ENCODE data around the gene DMPK.

Gene DMPK, protein sequence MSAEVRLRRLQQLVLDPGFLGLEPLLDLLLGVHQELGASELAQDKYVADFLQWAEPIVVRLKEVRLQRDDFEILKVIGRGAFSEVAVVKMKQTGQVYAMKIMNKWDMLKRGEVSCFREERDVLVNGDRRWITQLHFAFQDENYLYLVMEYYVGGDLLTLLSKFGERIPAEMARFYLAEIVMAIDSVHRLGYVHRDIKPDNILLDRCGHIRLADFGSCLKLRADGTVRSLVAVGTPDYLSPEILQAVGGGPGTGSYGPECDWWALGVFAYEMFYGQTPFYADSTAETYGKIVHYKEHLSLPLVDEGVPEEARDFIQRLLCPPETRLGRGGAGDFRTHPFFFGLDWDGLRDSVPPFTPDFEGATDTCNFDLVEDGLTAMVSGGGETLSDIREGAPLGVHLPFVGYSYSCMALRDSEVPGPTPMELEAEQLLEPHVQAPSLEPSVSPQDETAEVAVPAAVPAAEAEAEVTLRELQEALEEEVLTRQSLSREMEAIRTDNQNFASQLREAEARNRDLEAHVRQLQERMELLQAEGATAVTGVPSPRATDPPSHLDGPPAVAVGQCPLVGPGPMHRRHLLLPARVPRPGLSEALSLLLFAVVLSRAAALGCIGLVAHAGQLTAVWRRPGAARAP

DNA sequence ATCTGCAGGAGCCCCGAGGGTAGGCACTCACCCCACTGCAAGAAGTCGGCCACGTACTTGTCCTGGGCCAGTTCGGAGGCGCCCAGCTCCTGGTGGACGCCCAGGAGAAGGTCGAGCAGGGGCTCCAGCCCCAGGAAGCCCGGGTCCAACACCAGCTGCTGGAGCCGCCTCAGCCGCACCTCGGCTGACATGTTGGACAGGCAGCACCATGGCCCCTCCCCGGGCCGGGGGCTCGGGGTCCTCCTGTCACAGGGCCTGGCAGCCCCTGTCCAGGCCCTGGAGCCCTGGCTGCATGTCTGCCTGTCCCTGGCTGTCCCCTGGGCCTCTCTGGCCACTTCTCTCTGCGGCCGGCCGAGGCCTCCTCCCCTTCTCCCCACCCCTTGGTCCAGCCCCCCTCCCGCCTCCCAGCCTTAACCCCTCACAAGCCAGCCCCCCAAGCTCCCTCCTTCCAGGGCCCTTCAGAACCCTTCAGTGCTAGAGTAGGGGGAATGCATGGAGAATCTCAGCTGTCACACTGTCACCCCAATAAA, at the start of gene DMPK:
TSS of gene DMPK (minus strand) at position 329 of the 530 bp plus-strand sequence. CDS start at position 191, 138 bp downstream.
- DNase-seq, result peak; percentile 74

DNA sequence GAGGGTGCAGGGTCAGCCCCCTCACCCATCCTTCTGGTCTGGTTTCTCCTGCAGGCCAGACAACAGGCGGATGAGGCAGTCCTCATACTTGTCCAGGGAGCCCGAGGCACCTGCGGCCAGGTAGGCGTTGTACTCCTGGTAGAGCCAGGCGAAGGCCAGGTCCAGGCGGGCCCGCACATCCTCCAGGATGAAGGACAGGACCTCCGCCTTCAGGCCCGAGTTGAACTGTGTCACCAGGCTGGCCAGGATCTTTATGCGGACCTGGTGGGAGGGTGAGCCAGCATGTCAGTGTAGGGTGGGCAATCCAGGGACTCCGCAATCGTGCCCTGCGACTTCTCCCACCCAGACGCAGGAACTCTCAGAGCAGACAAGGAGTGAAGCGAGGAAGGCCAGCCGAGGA, 46.7 kb upstream of the DMPK start:
- DNase-seq, result no peak

DNA sequence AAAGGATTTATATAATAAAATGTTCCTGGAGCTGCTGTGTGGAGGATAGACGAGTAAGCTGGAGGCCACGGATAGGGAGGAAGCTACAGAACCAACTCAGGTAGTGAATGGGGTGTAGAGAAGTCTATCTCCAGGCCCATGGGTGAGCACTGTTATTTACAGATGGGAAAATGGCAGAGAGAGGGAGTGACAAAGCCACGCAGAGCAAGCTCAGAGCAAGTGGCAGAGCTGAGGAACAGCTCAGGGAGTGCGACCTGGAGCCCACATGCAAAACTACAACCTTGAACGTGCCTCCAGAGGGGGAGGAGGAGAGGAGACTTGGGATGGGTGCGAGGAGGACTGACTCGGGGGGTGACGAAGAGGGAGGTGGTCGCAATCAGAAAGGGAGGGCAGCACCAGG, 46.2 kb upstream of the DMPK start:
- DNase-seq, result no peak

DNA sequence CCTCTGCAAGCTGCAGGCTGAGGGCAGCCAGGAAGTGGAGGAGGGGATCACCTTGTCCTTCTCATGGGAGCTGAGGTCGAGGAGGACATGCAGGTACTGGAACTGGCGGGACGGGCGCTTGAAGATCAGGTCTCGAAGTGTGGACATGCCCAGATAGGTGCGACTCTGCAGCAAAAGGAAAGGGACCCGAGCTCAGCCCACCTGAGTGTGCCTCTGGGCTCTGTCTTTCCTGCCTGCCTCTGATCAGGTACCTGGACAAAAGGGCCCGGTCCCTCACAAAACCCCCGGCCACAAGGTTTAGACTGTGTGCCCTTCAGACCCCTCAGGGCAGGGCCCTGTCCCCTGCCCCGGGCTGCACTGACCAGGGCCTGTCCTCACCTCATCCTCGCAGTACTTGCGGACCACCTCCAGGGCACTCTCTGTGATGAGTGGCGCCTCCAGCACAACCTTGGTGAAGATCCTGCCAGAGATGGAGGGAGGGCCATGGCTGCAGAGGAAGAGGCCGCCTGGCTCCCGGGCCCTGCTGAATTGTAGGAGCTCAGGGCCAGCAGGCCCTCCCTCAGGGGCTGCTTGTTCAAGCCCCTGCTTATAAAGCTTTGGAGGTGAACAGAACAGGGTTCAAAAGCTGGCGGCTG, 45.3 kb upstream of the DMPK start:
- no peak for DNase-seq

DNA sequence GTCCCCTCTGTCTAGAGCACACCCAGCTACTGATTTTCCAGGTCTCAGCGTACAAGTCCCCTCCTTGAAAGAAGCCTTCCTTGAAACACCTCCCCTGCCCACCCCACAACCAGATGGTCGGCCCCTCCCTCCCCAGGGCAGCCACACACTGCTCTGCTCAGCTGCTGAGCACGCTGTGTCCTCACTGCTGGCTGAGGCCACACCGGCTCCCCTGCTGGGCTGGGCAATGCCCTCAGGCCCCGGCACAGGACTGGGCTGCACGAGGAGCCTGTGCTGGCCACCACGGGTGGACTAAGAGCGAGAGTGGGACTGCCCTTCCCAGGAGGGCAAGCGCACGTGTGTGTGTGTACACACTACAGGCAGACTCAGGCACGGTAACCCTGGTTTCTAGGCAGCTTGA, 44.6 kb upstream of the DMPK start:
- DNase-seq, result no peak

DNA sequence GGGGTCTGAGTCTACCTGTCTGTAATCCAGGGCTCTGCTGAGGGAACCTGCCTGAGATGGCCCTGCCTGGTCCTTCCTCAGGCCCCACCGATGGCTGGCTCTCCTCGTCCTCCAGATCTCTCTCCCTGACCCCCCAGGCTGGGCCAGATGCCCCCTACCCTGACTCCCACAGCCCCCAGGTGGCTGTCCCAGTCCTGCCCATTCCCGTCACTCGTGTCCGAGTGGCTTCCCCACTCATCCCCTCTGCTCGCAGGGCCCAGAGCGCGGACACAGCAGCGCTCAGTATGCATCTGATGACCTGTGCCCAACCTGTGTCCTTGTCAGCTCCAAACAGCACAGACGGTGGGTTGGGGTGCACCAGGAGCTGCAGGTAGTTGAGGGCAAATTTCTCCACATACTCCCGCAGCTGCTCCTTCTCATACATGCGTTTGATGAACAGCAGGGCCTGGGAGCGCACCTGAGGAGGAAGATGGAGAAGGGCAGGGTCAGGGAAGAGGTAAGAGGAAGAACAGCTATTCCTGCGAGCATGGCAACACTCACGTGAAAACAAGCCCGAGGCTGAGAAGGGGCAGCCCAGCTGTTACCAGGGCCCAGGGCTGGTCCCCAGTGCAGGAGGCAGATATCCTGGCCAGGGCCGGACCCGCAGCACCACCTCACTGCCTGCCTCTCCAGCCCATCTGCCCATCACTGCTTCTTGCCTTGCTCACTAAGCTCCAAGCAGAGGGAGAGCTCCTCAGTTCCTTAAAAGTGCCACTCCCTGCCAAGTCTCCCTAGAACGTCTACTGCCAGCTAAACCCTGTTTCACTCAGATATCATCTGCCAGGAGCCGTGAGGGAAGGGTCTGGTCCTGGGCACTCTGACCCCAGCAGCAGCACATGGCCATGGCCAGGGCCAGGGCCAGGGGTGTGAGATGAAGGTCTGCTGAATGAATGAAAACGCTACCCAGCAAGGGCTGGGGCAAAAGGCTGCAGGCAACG, 43.9 kb upstream of the DMPK start:
- no peak for DNase-seq

DNA sequence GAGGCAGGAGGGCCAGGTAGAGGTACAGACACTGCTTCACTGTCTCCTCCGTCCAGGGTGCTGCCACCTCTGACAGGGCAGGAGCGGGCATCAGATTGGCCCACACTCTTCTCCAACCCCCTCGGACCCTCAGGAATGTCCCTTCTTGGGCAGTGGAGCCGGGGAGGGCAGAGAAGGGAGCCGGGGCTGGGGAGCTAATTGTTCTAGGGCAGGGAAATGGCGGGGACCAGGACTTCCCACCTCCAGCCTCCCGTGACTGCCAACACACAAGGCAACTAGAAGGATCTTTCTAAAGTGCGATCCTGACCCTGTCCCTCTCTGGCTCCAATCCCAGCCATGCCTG, 42.9 kb upstream of the DMPK start:
- DNase-seq, result no peak

DNA sequence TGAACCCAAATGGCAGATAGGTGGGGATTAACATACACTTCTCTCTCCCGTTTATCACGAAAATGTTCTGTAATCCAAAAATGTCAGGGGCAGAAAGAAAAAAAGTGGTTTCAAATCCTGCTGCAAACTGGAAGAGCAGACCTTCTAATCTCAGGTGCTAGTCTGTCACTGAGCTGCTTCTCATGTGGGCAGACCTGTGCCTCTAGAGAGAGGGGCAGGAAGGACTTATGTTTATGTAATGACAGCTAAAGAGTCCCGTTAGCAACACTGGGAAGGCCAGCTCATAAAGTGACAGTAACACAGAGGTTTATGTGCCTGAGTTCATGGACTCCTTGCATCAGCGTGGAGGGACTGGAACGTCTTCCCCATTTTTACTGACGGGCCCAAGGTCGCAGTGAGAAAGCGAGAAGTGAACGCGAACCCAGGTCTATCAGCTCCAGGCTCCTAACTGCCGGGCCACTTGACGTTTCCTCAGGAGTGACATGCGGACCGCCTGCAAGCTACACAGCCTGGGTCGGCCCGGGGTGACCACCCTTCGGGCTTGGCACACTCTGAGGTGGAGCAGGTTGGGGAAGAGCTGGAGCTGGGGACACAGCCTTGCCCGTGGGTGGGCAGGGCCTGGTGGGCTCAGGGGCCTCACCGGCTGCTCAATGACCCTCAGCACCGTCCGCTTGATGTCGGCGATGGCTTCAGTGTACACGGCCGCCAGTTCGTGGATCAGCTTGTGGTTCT, 42.4 kb upstream of the DMPK start:
- no peak for DNase-seq

DNA sequence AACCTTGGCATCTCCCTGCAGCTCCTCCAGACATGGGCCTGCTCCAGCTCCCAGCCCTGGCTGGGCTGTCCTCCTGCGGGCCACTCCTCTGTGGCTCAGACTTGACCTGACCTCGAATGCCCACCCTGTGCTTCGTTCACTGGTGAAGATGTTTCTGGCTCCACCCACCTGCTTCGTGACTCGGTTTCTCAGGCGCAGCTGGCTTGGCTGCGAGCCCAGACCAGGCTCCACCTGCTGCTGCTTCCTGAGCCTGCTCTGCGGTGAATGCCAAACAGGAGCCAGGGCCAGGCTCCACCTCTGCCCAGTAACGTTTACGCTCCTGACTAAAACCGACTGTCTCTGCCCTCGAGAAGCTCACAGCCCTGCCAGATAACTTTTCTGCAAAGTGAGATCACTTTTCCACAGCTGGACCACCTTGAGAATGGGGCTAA, 41.8 kb upstream of the DMPK start:
- DNase-seq, result no peak

DNA sequence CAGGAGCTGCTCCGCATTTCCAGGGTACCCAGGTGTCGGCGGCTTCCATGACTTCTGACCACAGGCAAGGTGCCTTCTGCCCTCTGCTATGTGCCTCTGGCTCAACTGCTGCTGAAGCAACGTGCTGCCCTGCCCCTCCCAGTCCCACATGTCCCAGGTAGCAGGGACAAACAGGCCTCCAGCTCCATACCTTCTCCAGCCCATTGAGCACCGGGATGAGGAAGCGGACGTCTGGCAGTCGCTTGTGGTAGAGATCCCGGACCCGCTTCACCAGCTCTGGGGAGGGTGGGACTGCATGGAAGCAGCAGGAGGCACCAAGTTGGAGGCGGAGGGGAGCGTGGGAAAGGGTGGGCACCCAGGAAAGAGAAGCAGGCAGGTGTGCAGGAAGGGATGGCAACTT, 40.9 kb upstream of the DMPK start:
- DNase-seq, result no peak

DNA sequence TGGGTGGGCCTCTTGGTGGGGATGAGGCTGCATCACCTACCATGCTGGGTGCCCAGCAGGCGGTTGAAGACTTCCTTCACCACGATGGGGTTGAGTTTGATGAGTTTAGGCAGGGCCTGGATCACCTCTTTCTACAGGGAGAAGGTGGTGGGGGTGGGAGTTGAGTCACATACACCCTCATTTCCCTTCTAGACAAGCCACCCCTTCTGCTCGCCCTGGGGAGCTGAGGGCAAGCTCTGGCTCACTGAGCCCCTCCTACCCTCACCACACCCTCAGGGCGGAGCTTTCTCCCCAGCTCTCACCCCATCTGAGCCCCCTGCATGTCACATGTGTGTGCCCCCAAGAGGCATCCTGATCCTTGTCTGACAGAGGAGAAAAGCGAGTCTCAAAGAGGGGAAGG, 40.4 kb upstream of the DMPK start:
- DNase-seq, result no peak

DNA sequence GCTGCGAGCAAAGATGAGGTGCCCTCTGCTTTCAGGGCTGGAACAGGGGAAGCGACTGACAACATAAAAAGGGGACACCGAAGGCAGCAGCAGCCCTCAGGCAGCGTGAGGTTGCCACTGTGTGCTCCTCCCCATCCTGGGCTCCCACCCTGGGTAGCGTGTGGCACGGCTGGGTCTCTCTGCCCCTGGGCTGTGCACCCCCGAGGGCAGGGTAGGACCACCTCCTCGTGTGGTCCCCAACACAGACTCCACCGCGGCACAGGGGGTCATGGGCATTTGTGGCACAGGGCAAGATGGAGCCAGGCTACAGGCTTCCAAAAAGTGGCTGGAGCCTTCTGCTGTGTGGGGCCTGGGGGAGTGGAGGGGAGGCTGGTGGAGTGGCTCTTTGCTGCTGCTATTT, 39.3 kb upstream of the DMPK start:
- DNase-seq, result no peak

DNA sequence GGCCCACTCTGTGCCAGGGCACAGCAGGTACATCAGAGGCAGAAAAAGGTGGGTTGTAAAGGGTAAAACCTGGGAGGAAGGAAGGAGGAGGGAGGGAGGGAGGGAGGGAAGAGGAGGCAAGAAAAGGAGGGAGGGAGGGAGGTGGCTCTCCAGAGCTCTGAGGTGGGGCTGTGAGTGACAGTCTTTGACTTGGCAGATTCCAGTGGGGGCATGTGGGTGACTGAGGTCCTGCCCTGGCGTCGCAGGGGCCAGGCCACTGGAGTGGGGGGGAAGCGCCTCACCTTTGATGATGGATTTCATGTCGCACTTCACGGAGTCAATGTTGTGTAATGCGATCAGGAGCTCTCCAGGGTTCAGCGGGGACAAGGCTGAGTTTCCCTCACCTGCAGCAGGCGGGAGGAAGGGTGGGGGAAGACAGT, 38.8 kb upstream of the DMPK start:
- DNase-seq, result no peak

DNA sequence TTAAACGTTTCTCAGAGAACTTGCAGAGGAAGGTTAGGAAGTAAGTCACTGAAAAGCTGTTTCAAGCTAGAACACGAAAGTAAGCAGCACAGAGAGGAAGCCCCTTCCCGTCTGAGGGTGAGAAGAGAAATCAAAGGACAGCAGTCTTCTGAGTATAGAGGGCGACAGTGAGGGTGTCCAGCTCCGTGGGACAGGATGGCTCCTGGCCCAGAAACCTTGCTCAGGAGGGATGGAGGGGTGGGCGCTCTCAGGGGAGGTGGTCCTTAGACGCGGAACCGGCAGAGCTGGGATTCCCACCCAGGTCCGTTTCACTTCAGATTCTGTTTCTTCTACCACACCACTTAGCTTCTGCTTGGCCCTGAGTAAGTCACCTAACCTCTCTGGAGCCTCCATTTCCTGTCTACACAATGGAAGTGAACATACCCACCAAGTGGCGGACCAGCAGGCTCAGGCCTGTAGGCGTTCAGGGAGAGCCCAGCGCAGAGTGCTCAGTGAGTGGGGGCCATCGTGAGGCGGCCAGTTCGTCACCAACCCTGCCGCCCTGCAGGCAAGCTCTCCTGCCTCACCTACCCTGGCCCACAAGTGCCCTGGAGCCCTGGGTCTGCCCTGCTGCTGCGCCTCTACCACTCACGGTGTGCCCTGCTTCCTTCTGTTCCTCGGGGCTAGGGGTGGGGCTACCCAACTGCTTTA, 38.3 kb upstream of the DMPK start:
- no peak for DNase-seq

DNA sequence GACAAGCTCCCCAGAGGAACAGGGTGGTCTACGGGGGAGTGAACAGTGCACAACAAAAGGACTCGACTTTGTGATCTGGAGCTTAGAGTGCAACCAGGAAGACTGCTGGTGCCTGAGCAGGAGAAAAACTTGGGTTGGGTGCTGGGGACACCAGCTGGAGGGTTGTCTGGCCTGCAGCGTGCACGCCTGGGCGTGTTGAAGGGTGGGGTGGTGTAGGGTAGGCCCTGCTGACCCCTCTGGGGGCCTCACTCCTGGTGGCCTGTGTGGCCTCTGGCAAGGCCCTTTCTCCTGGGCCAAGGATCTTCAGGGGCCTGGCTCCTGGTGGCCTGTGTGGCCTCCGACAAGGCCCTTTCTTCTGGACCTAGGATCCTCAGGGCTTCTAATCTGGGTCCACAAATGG, 37.5 kb upstream of the DMPK start:
- no peak for DNase-seq

DNA sequence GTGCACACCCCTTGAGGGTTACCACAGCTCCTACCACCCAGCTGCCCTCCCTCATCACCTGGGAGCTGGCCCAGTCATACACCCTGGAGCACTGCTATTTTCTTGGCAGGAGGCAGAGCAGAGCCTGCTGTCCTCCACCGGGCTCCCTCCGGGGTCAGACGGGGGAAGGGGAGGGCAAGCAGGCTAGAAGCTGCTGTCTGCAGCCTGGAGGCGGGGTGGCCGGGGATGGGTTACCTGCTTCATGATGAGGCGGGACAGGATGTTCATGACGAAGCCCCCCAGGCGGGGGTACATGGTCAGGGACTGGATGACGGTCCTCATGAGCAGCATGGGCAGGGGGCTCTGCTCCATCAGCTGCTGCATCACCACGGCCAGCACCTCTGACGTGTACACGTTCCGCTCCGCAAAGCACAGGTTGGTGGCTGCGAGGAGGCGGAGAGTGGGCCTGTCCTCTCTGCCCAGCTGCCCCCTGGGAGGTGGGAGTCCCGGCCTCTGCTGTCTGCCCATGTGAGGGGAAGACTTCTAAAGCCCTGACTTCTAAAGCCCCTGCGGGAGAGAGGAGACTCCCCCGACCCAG, 35.5 kb upstream of the DMPK start:
- DNase-seq, result peak; percentile 41

DNA sequence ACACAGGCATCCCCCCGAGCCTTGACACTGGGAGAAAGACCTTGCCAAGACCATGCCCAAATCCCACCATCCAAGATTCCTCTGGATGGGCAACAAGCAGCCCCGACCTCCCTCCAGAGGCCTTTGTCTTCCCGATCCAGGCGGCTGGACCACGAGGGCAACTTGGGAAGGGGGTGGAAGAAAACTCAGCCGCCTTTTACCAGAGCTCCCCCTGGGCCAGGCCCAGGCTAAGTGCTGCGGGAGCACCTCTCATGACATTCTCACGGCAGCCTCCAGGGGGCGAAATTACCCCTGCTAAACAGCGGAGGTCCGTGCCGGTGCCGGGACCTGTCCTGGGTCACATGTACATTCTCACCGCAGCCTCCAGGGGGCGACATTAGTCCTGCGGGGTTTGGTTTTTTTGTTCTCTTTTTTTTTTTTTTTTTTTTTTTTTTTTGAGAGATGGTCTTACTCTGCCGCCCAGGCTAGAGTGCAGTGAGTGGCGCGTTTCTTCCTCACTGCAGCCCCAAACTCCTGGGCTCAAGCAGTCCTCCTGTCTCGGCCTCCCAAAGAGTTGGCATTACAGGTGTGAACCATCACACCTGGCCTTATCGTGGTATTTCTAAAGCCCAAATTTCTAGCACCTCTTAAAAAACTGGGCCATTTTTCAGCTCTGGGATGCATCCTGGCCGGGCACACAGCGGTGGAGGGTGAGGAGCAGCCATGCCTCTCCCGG, 34.9 kb upstream of the DMPK start:
- peak; percentile 92 for DNase-seq

DNA sequence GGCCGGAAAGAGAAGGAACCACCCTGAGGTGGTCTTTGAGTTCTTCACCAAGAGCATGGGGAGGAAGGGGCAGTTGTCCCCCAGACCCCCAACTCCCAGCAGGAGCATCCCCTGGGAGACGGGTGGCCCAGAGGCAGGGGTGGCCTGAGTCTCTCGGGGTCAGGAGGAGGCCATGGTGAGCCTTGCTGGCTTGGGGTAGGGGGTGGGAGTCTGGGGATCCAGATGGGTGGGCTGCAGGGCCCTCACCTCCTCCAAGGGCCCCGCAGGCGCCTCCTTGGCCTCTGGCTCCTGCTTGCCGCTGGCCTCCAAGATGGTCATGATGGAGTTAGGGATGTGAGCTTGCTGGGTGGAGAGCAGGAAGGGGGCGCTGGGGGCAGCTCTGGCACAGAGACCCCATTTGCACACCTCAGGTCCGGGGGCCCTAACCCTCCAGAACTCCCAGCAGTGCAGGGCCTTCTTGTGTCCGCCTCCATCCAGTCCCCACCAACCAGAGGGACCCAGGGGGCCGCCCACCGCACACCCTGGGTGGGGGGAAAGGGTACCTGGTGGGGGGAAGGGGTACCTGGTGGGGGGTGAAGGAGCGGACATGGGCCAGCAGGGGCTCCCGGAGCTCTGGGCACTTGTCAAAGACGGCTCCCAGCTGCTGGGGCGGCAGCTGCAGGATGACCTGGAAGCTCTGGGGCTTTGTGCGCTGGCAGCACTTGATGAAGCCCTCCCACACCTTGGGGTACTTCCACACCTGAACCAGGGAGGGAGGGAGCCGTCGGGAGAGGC, 34.1 kb upstream of the DMPK start:
- DNase-seq, result peak; percentile 45

DNA sequence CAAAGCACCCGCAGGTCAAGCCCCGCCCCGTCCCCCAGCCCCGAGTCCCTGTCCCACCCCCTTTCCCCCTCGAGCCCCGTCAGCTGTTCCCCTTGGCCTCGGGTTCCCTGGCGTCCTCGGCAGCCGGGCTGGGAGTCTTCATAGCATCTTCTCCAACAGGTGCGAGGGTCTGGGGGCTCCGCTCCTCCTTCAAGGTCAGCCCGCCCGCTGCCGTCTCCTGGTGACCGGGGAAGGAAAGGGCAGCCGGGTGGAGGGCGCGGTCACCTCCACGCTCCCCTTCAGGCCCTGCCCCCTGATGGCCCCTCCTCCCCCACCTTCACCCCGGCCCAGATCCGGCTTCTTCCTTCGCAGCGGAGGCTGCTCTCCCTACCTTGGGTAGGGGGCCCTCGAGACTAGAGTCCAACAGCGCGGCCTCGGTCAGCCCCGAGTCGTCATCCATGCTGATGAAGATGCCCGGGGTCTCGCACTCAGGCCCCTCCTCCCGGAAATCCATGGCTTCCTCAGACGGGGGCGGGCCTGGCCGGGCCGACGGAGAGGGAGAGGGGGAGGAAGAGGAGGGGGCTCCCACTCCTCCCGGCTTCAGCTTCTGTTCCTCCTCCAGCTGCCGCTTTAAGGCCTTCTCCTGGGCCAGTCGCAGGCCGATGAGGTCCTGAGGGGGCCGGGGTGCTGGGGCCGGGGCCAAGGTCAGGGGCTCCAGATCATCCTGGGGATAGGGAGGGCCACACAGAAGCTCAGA, 33.4 kb upstream of the DMPK start:
- peak; percentile 79 for DNase-seq
